Keratinocyte (primary cell): ENCODE results near the gene MTHFD1L.

Source experiments
- EZH2 ChIP-seq: IDR thresholded peaks from one replicate; pipeline ENCODE4 v1.6.1; 2012; ENCODE audit warnings: inconsistent platforms, mild to moderate bottlenecking, low read length, moderate library complexity
- TF ChIP-seq, protein P1 (sequence below), 3 experiments: IDR thresholded peaks in 1 of 3; conservative IDR thresholded peaks in 1 of 3; optimal IDR thresholded peaks in 1 of 3; 2 replicates in 2 of 3; 3 replicates in 1 of 3; pipeline versions ENCODE3 to v1.5.1; 2011; ENCODE audit warnings: low read length in 3 of 3, mild to moderate bottlenecking in 3 of 3, moderate library complexity in 2 of 3, control low read depth in 1 of 3, inconsistent platforms in 1 of 3; ENCODE audit not compliant: insufficient read depth in 2 of 3; ENCODE audit errors: extremely low read depth in 1 of 3

DNA sequence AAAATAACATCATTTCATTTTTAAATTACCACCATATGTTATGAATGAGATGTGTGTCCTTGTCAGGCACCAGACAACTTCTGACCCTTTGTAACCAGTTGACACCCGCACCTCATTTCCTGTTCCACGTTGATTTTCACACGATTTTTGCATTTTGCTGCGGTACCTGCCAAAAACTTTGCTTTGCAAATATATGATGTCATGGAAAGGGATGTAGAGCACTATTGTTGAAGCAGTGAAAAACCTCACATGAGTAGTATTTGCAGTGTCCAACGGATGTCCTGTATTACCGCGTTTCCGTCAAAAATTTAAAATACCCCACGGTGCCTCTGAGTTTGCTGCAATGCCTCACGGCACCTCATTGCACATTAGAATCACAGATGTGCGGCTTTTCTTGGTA is 115.6 kb downstream of the MTHFD1L start:
- TF ChIP-seq, protein P1, sequence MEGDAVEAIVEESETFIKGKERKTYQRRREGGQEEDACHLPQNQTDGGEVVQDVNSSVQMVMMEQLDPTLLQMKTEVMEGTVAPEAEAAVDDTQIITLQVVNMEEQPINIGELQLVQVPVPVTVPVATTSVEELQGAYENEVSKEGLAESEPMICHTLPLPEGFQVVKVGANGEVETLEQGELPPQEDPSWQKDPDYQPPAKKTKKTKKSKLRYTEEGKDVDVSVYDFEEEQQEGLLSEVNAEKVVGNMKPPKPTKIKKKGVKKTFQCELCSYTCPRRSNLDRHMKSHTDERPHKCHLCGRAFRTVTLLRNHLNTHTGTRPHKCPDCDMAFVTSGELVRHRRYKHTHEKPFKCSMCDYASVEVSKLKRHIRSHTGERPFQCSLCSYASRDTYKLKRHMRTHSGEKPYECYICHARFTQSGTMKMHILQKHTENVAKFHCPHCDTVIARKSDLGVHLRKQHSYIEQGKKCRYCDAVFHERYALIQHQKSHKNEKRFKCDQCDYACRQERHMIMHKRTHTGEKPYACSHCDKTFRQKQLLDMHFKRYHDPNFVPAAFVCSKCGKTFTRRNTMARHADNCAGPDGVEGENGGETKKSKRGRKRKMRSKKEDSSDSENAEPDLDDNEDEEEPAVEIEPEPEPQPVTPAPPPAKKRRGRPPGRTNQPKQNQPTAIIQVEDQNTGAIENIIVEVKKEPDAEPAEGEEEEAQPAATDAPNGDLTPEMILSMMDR (optimal IDR thresholded peaks at IDR 0.05 in 1 of 3, IDR thresholded peaks at IDR 0.05 in 1 of 3, conservative IDR thresholded peaks at IDR 0.05 in 1 of 3; ENCODE audit: extremely low read depth in 1 of 3, insufficient read depth in 2 of 3, low read length in 3 of 3), result no peak
- no peak for TF ChIP-seq EZH2
